Measurements from ENCODE around the gene LMNA.
"Not testable (repeated sequence)": the region's sequence is repeated elsewhere in the genome, so short reads cannot be mapped to it uniquely, and the experiment has no call there.

- TF ChIP-seq, protein P1, sequence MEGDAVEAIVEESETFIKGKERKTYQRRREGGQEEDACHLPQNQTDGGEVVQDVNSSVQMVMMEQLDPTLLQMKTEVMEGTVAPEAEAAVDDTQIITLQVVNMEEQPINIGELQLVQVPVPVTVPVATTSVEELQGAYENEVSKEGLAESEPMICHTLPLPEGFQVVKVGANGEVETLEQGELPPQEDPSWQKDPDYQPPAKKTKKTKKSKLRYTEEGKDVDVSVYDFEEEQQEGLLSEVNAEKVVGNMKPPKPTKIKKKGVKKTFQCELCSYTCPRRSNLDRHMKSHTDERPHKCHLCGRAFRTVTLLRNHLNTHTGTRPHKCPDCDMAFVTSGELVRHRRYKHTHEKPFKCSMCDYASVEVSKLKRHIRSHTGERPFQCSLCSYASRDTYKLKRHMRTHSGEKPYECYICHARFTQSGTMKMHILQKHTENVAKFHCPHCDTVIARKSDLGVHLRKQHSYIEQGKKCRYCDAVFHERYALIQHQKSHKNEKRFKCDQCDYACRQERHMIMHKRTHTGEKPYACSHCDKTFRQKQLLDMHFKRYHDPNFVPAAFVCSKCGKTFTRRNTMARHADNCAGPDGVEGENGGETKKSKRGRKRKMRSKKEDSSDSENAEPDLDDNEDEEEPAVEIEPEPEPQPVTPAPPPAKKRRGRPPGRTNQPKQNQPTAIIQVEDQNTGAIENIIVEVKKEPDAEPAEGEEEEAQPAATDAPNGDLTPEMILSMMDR (conservative IDR thresholded peaks at IDR 0.05; ENCODE audit: low read depth, low read length) = not testable (repeated sequence)
- not testable (repeated sequence) for TF ChIP-seq EZH2 (IDR thresholded peaks at IDR 0.05; ENCODE audit: borderline replicate concordance, low read depth, low read length, poor library complexity, severe bottlenecking)
Measured at GRCh38 chr1:156181391-156181924, 66.9 kb downstream of the LMNA start.

Measured in A673 (cell line).